CD4-positive, alpha-beta memory T cell (primary cell): Measurements from ENCODE around the gene JKAMP. TPM values are rescaled to one million over a fixed set of nuclear protein-coding genes. Genes with fewer than 3 reads are reported as not detected.
"Not testable (repeated sequence)": the region's sequence is repeated elsewhere in the genome, so short reads cannot be mapped to it uniquely, and the experiment has no call there.

ENCODE experiments used
- CTCF ChIA-PET: fragments of 350-600 bp; sonication (Branson Sonifier 250); formaldehyde crosslinking; loops from one replicate; lab custom pipeline; 2021; ENCODE audit warnings: inconsistent platforms; ENCODE audit not compliant: partially characterized antibody; lab: Charles Lee
- POLR2A ChIA-PET: fragments of 350-600 bp; sonication (Branson Sonifier 250); formaldehyde crosslinking; loops from one replicate; lab custom pipeline; 2021; ENCODE audit not compliant: partially characterized antibody; lab: Charles Lee
- DNase-seq, 5 donors: peaks; one replicate each; pipeline versions ENCODE4 v3.0.0 to v3.0.0-alpha.2; 2020 to 2022; ENCODE audit warnings: mixed read lengths in 1 of 5
- H3K27ac ChIP-seq: one replicate; pipeline ENCODE4 v1.7.0; 2013; ENCODE audit warnings: low read depth, low read length
- H3K27me3 ChIP-seq: 2 replicates; pipeline ENCODE4 v1.7.0; 2013; ENCODE audit warnings: mild to moderate bottlenecking, low read length, moderate library complexity; ENCODE audit not compliant: insufficient read depth
- H3K36me3 ChIP-seq: 2 replicates; pipeline ENCODE4 v1.7.0; 2013; ENCODE audit warnings: mild to moderate bottlenecking, low read length, moderate library complexity; ENCODE audit not compliant: insufficient read depth
- H3K4me1 ChIP-seq: 2 replicates; pipeline ENCODE4 v1.7.0; 2013; ENCODE audit warnings: mild to moderate bottlenecking, low read length, moderate library complexity; ENCODE audit not compliant: insufficient read depth
- H3K4me3 ChIP-seq, 2 donors: one replicate each; pipeline ENCODE4 v1.7.0; 2013; ENCODE audit warnings: low read length in 2 of 2, mild to moderate bottlenecking in 1 of 2
- H3K9me3 ChIP-seq, 2 donors: one replicate each; pipeline ENCODE4 v1.7.0; 2013; ENCODE audit warnings: low read length in 2 of 2, control low read depth in 1 of 2; ENCODE audit not compliant: control insufficient read depth in 1 of 2
- H3K27ac Mint-ChIP-seq, 7 donors: one replicate each; pipeline ENCODE4 v1.8.0; 2020 to 2021; ENCODE audit warnings: mixed read lengths in 7 of 7, mild to moderate bottlenecking in 6 of 7, inconsistent platforms in 3 of 7, moderate library complexity in 3 of 7
- H3K27me3 Mint-ChIP-seq, 2 donors: one replicate each; pipeline ENCODE4 v1.8.0; 2020 to 2021; ENCODE audit warnings: mixed read lengths in 2 of 2
- H3K36me3 Mint-ChIP-seq, 2 donors: one replicate each; pipeline ENCODE4 v1.8.0; 2020 to 2021; ENCODE audit warnings: mixed read lengths in 2 of 2, inconsistent platforms in 1 of 2, mild to moderate bottlenecking in 1 of 2
- H3K4me1 Mint-ChIP-seq, 4 donors: one replicate each; pipeline ENCODE4 v1.8.0; 2020 to 2021; ENCODE audit warnings: mixed read lengths in 4 of 4, mild to moderate bottlenecking in 1 of 4
- H3K4me3 Mint-ChIP-seq, 8 donors: one replicate each; pipeline ENCODE4 v1.8.0; 2020 to 2021; ENCODE audit warnings: mixed read lengths in 8 of 8, mild to moderate bottlenecking in 7 of 8, moderate library complexity in 6 of 8, inconsistent platforms in 3 of 8
- H3K9me3 Mint-ChIP-seq, 8 donors: one replicate each; pipeline ENCODE4 v1.8.0; 2020 to 2021; ENCODE audit warnings: mixed read lengths in 8 of 8, mild to moderate bottlenecking in 5 of 8, inconsistent platforms in 3 of 8, moderate library complexity in 1 of 8
- intact Hi-C: fragments of 100-400 bp; cut with micrococcal nuclease; formaldehyde crosslinking; loops from one replicate; pipeline ENCODE4 v1.15.1; 2023
- polyA plus RNA-seq, 2 donors: library from polyadenylated mRNA; unstranded; fragments of 300-500 nt; fragmentation: Illumina TruSeq; gene quantifications; one replicate each; pipeline ENCODE4 v1.2.3, GENCODE V29; 2021
- total RNA-seq, 2 experiments: library from RNA; stranded (reverse); gene quantifications; one replicate each; pipeline ENCODE4 v1.2.3, GENCODE V29; 2021

The JKAMP gene
- total RNA-seq = 10 to 100 TPM; 29.9 to 31.9 TPM
- 10 to 100 TPM; 62.0 to 80.8 TPM for polyA plus RNA-seq

GRCh38 chr14:59483819-59484638, at the start of gene JKAMP, which contains the start of gene L3HYPDH:
Gene JKAMP, plus strand, starts transcription at chr14:59484517. Its CDS starts 73 bp downstream, at chr14:59484590.
Gene L3HYPDH, minus strand, starts transcription at chr14:59484408. Its CDS starts 92 bp downstream, at chr14:59484316.
- Mint-ChIP-seq H3K4me1 (peaks cover 51 to 72% (median 58%) of the 10 kb centered on the region in 4 donors), H3K27ac (peak within 1 kb of the TSS; percentile 90 to 99 (median 96)), H3K4me3 (peak within 1 kb of the TSS; percentile 92 to 98 (median 96)), H3K36me3 (peaks cover 13 to 22% of the 10 kb centered on the region in 2 donors), H3K27me3 (no peaks in the 10 kb centered on the region), H3K9me3 (no peaks in the 10 kb centered on the region)
- Histone ChIP-seq H3K36me3 (no peaks in the 10 kb centered on the region), H3K27ac (peak within 1 kb of the TSS; percentile 82), H3K4me1 (peaks cover 63% of the 10 kb centered on the region), H3K4me3 (peak within 1 kb of the TSS; percentile 85 to 87), H3K27me3 (no peaks in the 10 kb centered on the region), H3K9me3 (no peaks in the 10 kb centered on the region)
- POLR2A ChIA-PET = interaction anchor here (0.6 to 3.0 kb wide), 19 partner anchors 8 to 1497 kb away, joined by 3 to 39 read pairs (median 4); partner anchors contain the start of genes ARID4A, CCDC175, DAAM1 and DHRS7
- intact Hi-C loops = loop anchor here (1.0 to 2.0 kb wide), 9 partner anchors 19 to 1057 kb away; partner anchors contain the start of genes CCDC175, DAAM1, GPR135 and KIAA0586
- DNase-seq = peak; percentile 95 to 97 (median 95)
- CTCF ChIA-PET = interaction anchor here (1.0 to 2.2 kb wide), 14 partner anchors 9 to 700 kb away, joined by 3 to 14 read pairs (median 4); partner anchors contain the start of gene CCDC175

GRCh38 chr14:59435101-59435500, 49.2 kb upstream of the JKAMP start:
- H3K27ac ChIP-seq = no peak overlapping the region
- ChIA-PET POLR2A (no interaction called here), CTCF (no interaction called here)
- H3K36me3 Mint-ChIP-seq = no peaks in the 10 kb centered on the region
- H3K27me3 ChIP-seq = no peaks in the 10 kb centered on the region
- no peaks in the 10 kb centered on the region for H3K27me3 Mint-ChIP-seq
- intact Hi-C loops = no loop called here
- peak overlapping the region in 1 of 7 donors; percentile 49 for H3K27ac Mint-ChIP-seq
- H3K4me1 ChIP-seq = no peaks in the 10 kb centered on the region
- H3K4me1 Mint-ChIP-seq = no peaks in the 10 kb centered on the region
- no peaks in the 10 kb centered on the region for H3K9me3 ChIP-seq
- no peak overlapping the region for H3K4me3 Mint-ChIP-seq
- no peak overlapping the region for H3K4me3 ChIP-seq
- no peaks in the 10 kb centered on the region for H3K36me3 ChIP-seq
- no peak for DNase-seq
- no peaks in the 10 kb centered on the region for H3K9me3 Mint-ChIP-seq

- Mint-ChIP-seq H3K27me3 (no peaks in the 10 kb centered on the region), H3K4me3 (no peak overlapping the region), H3K27ac (no peak overlapping the region), H3K9me3 (no peaks in the 10 kb centered on the region), H3K4me1 (no peaks in the 10 kb centered on the region), H3K36me3 (no peaks in the 10 kb centered on the region)
- Histone ChIP-seq H3K4me3 (no peak overlapping the region), H3K27ac (no peak overlapping the region), H3K27me3 (no peaks in the 10 kb centered on the region), H3K36me3 (no peaks in the 10 kb centered on the region), H3K4me1 (no peaks in the 10 kb centered on the region), H3K9me3 (no peaks in the 10 kb centered on the region)
- DNase-seq = no peak
- ChIA-PET POLR2A (no interaction called here), CTCF (no interaction called here)
- intact Hi-C loops = no loop called here
These were observed 48.3 kb upstream of the JKAMP start for GRCh38 chr14:59435987-59436386.

GRCh38 chr14:59438195-59438647, 46.1 kb upstream of the JKAMP start:
- no peak overlapping the region for H3K27ac ChIP-seq
- intact Hi-C loops = no loop called here
- no peaks in the 10 kb centered on the region for H3K27me3 ChIP-seq
- H3K9me3 ChIP-seq = no peaks in the 10 kb centered on the region
- DNase-seq = no peak
- no peaks in the 10 kb centered on the region for H3K36me3 ChIP-seq
- CTCF ChIA-PET = interaction anchor here (1.2 kb wide), 1 partner anchor 311 kb away, joined by 5 read pairs; no protein-coding TSS in a partner anchor
- POLR2A ChIA-PET = no interaction called here
- no peak overlapping the region for H3K4me3 ChIP-seq
- no peak overlapping the region for H3K27ac Mint-ChIP-seq
- H3K9me3 Mint-ChIP-seq = no peaks in the 10 kb centered on the region
- H3K27me3 Mint-ChIP-seq = no peaks in the 10 kb centered on the region
- H3K36me3 Mint-ChIP-seq = no peaks in the 10 kb centered on the region
- H3K4me1 Mint-ChIP-seq = no peaks in the 10 kb centered on the region
- H3K4me3 Mint-ChIP-seq = no peak overlapping the region
- H3K4me1 ChIP-seq = no peaks in the 10 kb centered on the region

- Histone ChIP-seq H3K4me3 (no peak overlapping the region), H3K27ac (no peak overlapping the region), H3K36me3 (no peaks in the 10 kb centered on the region), H3K27me3 (no peaks in the 10 kb centered on the region), H3K4me1 (no peaks in the 10 kb centered on the region), H3K9me3 (no peaks in the 10 kb centered on the region)
- H3K4me3 Mint-ChIP-seq = no peak overlapping the region
- intact Hi-C loops = no loop called here
- H3K27me3 Mint-ChIP-seq = no peaks in the 10 kb centered on the region
- no peak overlapping the region for H3K27ac Mint-ChIP-seq
- ChIA-PET POLR2A (no interaction called here), CTCF (interaction anchor here (1.2 to 3.0 kb wide), 3 partner anchors 310 to 314 kb away, joined by 5 to 11 read pairs (median 6); no protein-coding TSS in a partner anchor)
- DNase-seq = no peak
- H3K9me3 Mint-ChIP-seq = no peaks in the 10 kb centered on the region
- no peaks in the 10 kb centered on the region for H3K36me3 Mint-ChIP-seq
- H3K4me1 Mint-ChIP-seq = peaks cover 0 to 2% (median 0%) of the 10 kb centered on the region in 4 donors
These were observed 44.9 kb upstream of the JKAMP start for GRCh38 chr14:59439256-59439965.

- H3K4me1 Mint-ChIP-seq, H3K27ac Mint-ChIP-seq, POLR2A ChIA-PET, H3K27me3 ChIP-seq, intact Hi-C loops, H3K4me1 ChIP-seq, H3K4me3 Mint-ChIP-seq, H3K36me3 ChIP-seq, H3K27me3 Mint-ChIP-seq, H3K9me3 Mint-ChIP-seq, DNase-seq, H3K4me3 ChIP-seq, H3K27ac ChIP-seq, H3K9me3 ChIP-seq: not testable (repeated sequence)
- peaks cover 0 to 10% of the 10 kb centered on the region in 2 donors for H3K36me3 Mint-ChIP-seq
- CTCF ChIA-PET = interaction anchor here (1.0 kb wide), 1 partner anchor 322 kb away, joined by 3 read pairs; no protein-coding TSS in a partner anchor
These were observed 35.6 kb upstream of the JKAMP start for GRCh38 chr14:59448673-59449072.
